A549 (cell line): ENCODE measurements around the gene ZSCAN25.

Experiments used
- JUN ChIP-seq, 2 experiments: fragments of >200 bp; sonication (Bioruptor Twin); formaldehyde crosslinking; IDR thresholded peaks; 2 replicates in 1 of 2; 3 replicates in 1 of 2; pipeline ENCODE4 v1.6.1; 2016 to 2017
- TF ChIP-seq, protein P1 (sequence below): fragments of >200 bp; sonication (Bioruptor Twin); formaldehyde crosslinking; IDR thresholded peaks from 3 replicates; pipeline ENCODE4 v1.5.1; 2016
- TF ChIP-seq, protein P2 (sequence below): IDR thresholded peaks from 2 replicates; pipeline ENCODE4 v1.6.1; 2012

GRCh38 chr7:99621271-99621670 is 4.5 kb downstream of the ZSCAN25 start:
- no peak for TF ChIP-seq JUN (IDR thresholded peaks at IDR 0.05)
- TF ChIP-seq, protein P1, sequence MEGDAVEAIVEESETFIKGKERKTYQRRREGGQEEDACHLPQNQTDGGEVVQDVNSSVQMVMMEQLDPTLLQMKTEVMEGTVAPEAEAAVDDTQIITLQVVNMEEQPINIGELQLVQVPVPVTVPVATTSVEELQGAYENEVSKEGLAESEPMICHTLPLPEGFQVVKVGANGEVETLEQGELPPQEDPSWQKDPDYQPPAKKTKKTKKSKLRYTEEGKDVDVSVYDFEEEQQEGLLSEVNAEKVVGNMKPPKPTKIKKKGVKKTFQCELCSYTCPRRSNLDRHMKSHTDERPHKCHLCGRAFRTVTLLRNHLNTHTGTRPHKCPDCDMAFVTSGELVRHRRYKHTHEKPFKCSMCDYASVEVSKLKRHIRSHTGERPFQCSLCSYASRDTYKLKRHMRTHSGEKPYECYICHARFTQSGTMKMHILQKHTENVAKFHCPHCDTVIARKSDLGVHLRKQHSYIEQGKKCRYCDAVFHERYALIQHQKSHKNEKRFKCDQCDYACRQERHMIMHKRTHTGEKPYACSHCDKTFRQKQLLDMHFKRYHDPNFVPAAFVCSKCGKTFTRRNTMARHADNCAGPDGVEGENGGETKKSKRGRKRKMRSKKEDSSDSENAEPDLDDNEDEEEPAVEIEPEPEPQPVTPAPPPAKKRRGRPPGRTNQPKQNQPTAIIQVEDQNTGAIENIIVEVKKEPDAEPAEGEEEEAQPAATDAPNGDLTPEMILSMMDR = no peak
- TF ChIP-seq, protein P2, sequence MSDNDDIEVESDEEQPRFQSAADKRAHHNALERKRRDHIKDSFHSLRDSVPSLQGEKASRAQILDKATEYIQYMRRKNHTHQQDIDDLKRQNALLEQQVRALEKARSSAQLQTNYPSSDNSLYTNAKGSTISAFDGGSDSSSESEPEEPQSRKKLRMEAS = no peak
